WERI-Rb-1 (cell line): ENCODE results near the gene FADS1.

ENCODE experiments used
- DNase-seq: peaks from one replicate; pipeline ENCODE4 v3.0.0-alpha.2; 2020
- H3K27ac ChIP-seq: fragments of 250-450 bp; sonication (Bioruptor Pico); 2 replicates; pipeline ENCODE4 v1.5.1; 2020; ENCODE audit warnings: mild to moderate bottlenecking, moderate library complexity
- H3K27me3 ChIP-seq: fragments of 250-450 bp; sonication (Bioruptor Pico); 2 replicates; pipeline ENCODE4 v1.5.1; 2021; ENCODE audit warnings: mild to moderate bottlenecking, low read depth, moderate library complexity; ENCODE audit not compliant: insufficient read depth, severe bottlenecking
- H3K36me3 ChIP-seq: fragments of 250-450 bp; sonication (Bioruptor Pico); 2 replicates; pipeline ENCODE4 v1.5.1; 2020; ENCODE audit warnings: mild to moderate bottlenecking, moderate library complexity
- H3K4me3 ChIP-seq: 2 replicates; pipeline ENCODE4 v1.5.1; 2011; ENCODE audit warnings: low read depth, mild to moderate bottlenecking, control low read depth, low read length
- H3K9me3 ChIP-seq: fragments of 250-450 bp; sonication (Bioruptor Pico); 2 replicates; pipeline ENCODE4 v1.5.1; 2021; ENCODE audit warnings: mild to moderate bottlenecking, moderate library complexity; ENCODE audit not compliant: severe bottlenecking
- CTCF ChIP-seq: IDR thresholded peaks from 2 replicates; pipeline ENCODE4 v1.5.1; 2011; ENCODE audit warnings: low read depth, mild to moderate bottlenecking, control low read depth, inconsistent platforms, low read length

FADS1 gene

GRCh38 chr11:61861634-61862033, 44.8 kb upstream of the FADS1 start:
- Histone ChIP-seq H3K36me3 (peaks cover 93% of the 10 kb centered on the region), H3K27ac (no peak overlapping the region), H3K4me3 (no peak overlapping the region)

GRCh38 chr11:61860054-61860903, 43.5 kb upstream of the FADS1 start:
- no peak for TF ChIP-seq CTCF
- Histone ChIP-seq H3K4me3 (no peak overlapping the region), H3K9me3 (no peaks in the 10 kb centered on the region)

More at GRCh38 chr11:61861634-61862033, 44.8 kb upstream of the FADS1 start:
- DNase-seq = no peak
- TF ChIP-seq CTCF = no peak
- H3K9me3 ChIP-seq = no peaks in the 10 kb centered on the region
- no peaks in the 10 kb centered on the region for H3K27me3 ChIP-seq

GRCh38 chr11:61855939-61856680, 39.3 kb upstream of the FADS1 start:
- no peak overlapping the region for H3K27ac ChIP-seq
- no peaks in the 10 kb centered on the region for H3K9me3 ChIP-seq
- H3K4me3 ChIP-seq = no peak overlapping the region
- peaks cover 95% of the 10 kb centered on the region for H3K36me3 ChIP-seq
- no peak for DNase-seq
- TF ChIP-seq CTCF = no peak
- no peaks in the 10 kb centered on the region for H3K27me3 ChIP-seq

More at GRCh38 chr11:61860054-61860903, 43.5 kb upstream of the FADS1 start:
- DNase-seq = no peak
- Histone ChIP-seq H3K36me3 (peaks cover 93% of the 10 kb centered on the region), H3K27ac (no peak overlapping the region), H3K27me3 (no peaks in the 10 kb centered on the region)

- Histone ChIP-seq H3K27me3 (no peaks in the 10 kb centered on the region), H3K36me3 (peaks cover 96% of the 10 kb centered on the region), H3K27ac (no peak overlapping the region), H3K4me3 (no peak overlapping the region), H3K9me3 (no peaks in the 10 kb centered on the region)
- no peak for DNase-seq
- TF ChIP-seq CTCF = no peak
Observed at GRCh38 chr11:61854966-61855714, 38.3 kb upstream of the FADS1 start.

- no peak overlapping the region for H3K4me3 ChIP-seq
- H3K27me3 ChIP-seq = no peaks in the 10 kb centered on the region
- no peaks in the 10 kb centered on the region for H3K9me3 ChIP-seq
- TF ChIP-seq CTCF = no peak
- no peak overlapping the region for H3K27ac ChIP-seq
- peaks cover 96% of the 10 kb centered on the region for H3K36me3 ChIP-seq
- no peak for DNase-seq
Observed at GRCh38 chr11:61854206-61854895, 37.5 kb upstream of the FADS1 start.
